Sigmoid colon (tissue), 7 donors: Measurements from ENCODE around the gene ASIP. TPM values are rescaled to one million over a fixed set of nuclear protein-coding genes. Genes with fewer than 3 reads are reported as not detected.
A peak's percentile ranks its signal among the peaks of the same experiment; 100 is the strongest.
"Not testable (repeated sequence)": the region's sequence is repeated elsewhere in the genome, so short reads cannot be mapped to it uniquely, and the experiment has no call there.

Experiments used
- DNase-seq: peaks from one replicate; pipeline ENCODE4 v3.0.0-alpha.2; 2019
- H3K27ac ChIP-seq, 4 donors: fragments of 200-600 bp; sonication (generic); one replicate each; pipeline ENCODE4 v1.5.1; 2016 to 2019; ENCODE audit warnings: mild to moderate bottlenecking in 1 of 4
- H3K27me3 ChIP-seq, 3 donors: fragments of 200-600 bp; sonication (generic); one replicate each; pipeline ENCODE4 v1.5.1; 2019; ENCODE audit warnings: mild to moderate bottlenecking in 1 of 3
- H3K36me3 ChIP-seq, 4 donors: fragments of 200-600 bp; sonication (generic); one replicate each; pipeline ENCODE4 v1.5.1; 2016 to 2019
- H3K4me1 ChIP-seq, 4 donors: fragments of 200-600 bp; sonication (generic); one replicate each; pipeline ENCODE4 v1.5.1; 2017 to 2019
- H3K4me3 ChIP-seq, 4 donors: fragments of 200-600 bp; sonication (generic); one replicate each; pipeline ENCODE4 v1.5.1; 2017 to 2019; ENCODE audit warnings: mild to moderate bottlenecking in 2 of 4, moderate library complexity in 1 of 4
- H3K9me3 ChIP-seq, 4 donors: fragments of 200-600 bp in 3 of 4; sonication (generic) in 3 of 4; one replicate each; pipeline versions ENCODE4 v1.5.1 to v1.6.1; 2013 to 2019
- EP300 ChIP-seq, 4 donors: sonication (generic); formaldehyde crosslinking; IDR thresholded peaks; one replicate each; pipeline ENCODE4 v1.6.1; 2017; ENCODE audit warnings: antibody characterized with exemption in 4 of 4
- POLR2A ChIP-seq, 2 donors: fragments of 450-650 bp; IDR thresholded peaks; one replicate each; pipeline ENCODE4 v1.6.1; 2016; ENCODE audit warnings: antibody characterized with exemption in 2 of 2, mild to moderate bottlenecking in 2 of 2, moderate library complexity in 2 of 2
- POLR2AphosphoS5 ChIP-seq, 4 donors: sonication (generic); formaldehyde crosslinking; IDR thresholded peaks; one replicate each; pipeline ENCODE4 v1.6.1; 2017; ENCODE audit warnings: antibody characterized with exemption in 4 of 4
- WGBS, 2 donors: extraction: QIAGEN DNeasy Blood & Tissue Kit; methylation state at CpG; one replicate each; pipeline ENCODE4 v1.1.7; 2013; 5-methylcytosine and 5-hydroxymethylcytosine counted together
- intact Hi-C: fragments of 100-400 bp; cut with DNase I; formaldehyde crosslinking; loops from one replicate; pipeline ENCODE4 v1.15.1; 2023
- polyA plus RNA-seq, 3 donors: library from polyadenylated mRNA; stranded (reverse); fragments of 200-250 nt; gene quantifications; one replicate each; pipeline ENCODE4 v1.2.3, GENCODE V29; 2013
- total RNA-seq, 4 donors: library from RNA; depleted of rRNA; stranded (reverse); fragments of >200 nt; gene quantifications; one replicate each; pipeline ENCODE4 v1.1.0, GENCODE V29; 2016
- TF ChIP-seq, protein P1 (sequence below), 4 experiments: fragments of 450-650 bp in 3 of 4; fragments of 200-600 bp in 1 of 4; IDR thresholded peaks; one replicate each; pipeline ENCODE4 v1.5.1; 2016 to 2019; ENCODE audit warnings: antibody characterized with exemption in 4 of 4, mild to moderate bottlenecking in 3 of 4, moderate library complexity in 2 of 4
- donor health status: healthy with polysubstance abuse.
- donor health status: Bipolar disorder and iron deficiency.
- donor health status: healthy.

Gene ASIP
- total and polyA plus RNA-seq, 7 donors: 0.38 to 0.99 TPM; not detected in 5

DNA sequence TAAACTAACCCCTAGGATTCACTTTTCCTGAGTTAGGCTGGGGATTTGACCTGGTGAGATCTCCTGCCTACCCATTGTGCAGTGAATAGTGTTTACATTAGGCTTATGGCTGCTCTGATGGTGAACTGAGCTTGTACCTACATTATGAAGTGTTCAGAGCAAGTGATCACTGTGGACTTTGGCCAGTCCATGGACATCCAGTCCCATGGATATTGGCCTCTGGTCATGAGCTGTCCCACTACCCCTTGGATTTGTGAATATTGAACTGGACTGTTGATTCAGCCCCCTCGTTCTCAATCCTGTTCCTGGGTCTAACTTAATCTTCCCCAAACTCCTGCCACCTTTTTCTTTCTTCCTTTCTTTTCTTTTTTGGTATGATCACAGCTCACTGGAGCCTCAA, 13.8 kb downstream of the ASIP start:
- Histone ChIP-seq H3K9me3 (no peaks in the 10 kb centered on the region), H3K27ac (no peak overlapping the region), H3K4me1 (no peaks in the 10 kb centered on the region), H3K36me3 (no peaks in the 10 kb centered on the region), H3K4me3 (no peak overlapping the region), H3K27me3 (no peaks in the 10 kb centered on the region)
- TF ChIP-seq POLR2AphosphoS5 (IDR thresholded peaks at IDR 0.05) (no peak), EP300 (IDR thresholded peaks at IDR 0.05) (no peak), POLR2A (IDR thresholded peaks at IDR 0.05) (no peak)
- TF ChIP-seq, protein P1, sequence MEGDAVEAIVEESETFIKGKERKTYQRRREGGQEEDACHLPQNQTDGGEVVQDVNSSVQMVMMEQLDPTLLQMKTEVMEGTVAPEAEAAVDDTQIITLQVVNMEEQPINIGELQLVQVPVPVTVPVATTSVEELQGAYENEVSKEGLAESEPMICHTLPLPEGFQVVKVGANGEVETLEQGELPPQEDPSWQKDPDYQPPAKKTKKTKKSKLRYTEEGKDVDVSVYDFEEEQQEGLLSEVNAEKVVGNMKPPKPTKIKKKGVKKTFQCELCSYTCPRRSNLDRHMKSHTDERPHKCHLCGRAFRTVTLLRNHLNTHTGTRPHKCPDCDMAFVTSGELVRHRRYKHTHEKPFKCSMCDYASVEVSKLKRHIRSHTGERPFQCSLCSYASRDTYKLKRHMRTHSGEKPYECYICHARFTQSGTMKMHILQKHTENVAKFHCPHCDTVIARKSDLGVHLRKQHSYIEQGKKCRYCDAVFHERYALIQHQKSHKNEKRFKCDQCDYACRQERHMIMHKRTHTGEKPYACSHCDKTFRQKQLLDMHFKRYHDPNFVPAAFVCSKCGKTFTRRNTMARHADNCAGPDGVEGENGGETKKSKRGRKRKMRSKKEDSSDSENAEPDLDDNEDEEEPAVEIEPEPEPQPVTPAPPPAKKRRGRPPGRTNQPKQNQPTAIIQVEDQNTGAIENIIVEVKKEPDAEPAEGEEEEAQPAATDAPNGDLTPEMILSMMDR (IDR thresholded peaks at IDR 0.05): no peak
- no peak for DNase-seq
- WGBS, 2 donors: 77 to 84% methylated on average over 1 of the region's 1 CpG
- intact Hi-C loops: no loop called here

DNA sequence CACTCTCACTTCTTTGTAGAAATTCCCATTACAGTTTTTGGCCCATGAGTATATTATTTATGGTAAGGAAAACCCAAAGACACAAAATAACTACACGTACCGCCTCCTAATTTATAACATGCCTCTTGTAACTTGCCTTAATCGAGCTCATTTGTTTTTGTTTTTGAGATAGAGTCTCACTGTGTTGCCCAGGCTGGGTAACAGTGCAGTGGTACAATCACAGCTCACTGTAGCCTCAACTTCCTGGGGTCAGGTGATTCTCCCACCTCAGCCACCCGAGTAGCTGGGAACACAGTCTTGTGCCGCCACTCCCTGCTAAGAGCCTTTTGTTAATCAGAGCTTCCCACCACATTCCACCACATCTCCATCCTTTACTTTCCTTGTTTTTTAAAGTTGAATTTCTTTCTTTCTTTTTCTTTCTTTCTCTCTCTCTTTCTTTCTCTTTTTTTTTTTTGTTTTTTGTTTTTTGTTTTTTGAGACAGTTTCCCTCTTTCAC, 15.5 kb downstream of the ASIP start:
- Histone ChIP-seq H3K9me3 (no peaks in the 10 kb centered on the region), H3K4me1 (no peaks in the 10 kb centered on the region), H3K27me3 (no peaks in the 10 kb centered on the region), H3K27ac (no peak overlapping the region), H3K4me3 (no peak overlapping the region), H3K36me3 (no peaks in the 10 kb centered on the region)
- intact Hi-C loops: no loop called here
- DNase-seq: no peak
- TF ChIP-seq, protein P1 (IDR thresholded peaks at IDR 0.05): no peak
- TF ChIP-seq EP300 (IDR thresholded peaks at IDR 0.05): no peak
- TF ChIP-seq POLR2AphosphoS5 (IDR thresholded peaks at IDR 0.05): no peak
- no peak for TF ChIP-seq POLR2A (IDR thresholded peaks at IDR 0.05)
- 86 to 88% methylated on average over 5 of the region's 5 CpGs for WGBS, 2 donors

DNA sequence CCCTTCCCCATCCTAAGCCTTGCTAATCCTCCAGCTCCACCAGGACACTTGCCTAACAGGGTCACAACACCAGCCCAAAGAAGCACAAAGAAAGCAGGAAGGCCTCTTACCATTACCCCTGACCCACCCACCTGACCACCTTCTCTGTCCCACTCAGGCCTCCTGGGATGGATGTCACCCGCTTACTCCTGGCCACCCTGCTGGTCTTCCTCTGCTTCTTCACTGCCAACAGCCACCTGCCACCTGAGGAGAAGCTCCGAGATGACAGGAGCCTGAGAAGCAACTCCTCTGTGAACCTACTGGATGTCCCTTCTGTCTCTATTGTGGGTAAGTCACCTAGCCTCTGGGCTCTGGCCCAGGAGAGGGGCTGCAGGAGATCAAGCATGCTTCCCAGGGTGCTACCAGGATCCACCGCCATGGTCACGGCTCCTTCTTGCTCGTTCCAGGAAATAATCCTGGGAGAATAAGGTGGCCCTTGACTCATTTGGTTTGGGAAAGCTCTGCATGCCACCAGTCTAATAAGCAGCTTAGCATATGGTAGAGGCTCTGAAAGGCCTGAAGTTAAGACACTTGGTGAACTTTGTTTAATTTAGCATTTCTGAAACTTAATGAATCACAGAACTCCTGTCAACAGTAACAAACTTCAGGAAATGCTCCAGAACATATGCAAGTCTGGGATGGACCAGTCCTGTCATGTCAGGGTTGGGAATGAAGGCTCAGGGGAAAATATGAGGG, 19.2 kb downstream of the ASIP start:
- H3K4me3 ChIP-seq: no peak overlapping the region
- H3K9me3 ChIP-seq: no peaks in the 10 kb centered on the region
- no peaks in the 10 kb centered on the region for H3K27me3 ChIP-seq
- H3K36me3 ChIP-seq: no peaks in the 10 kb centered on the region
- no peak overlapping the region for H3K27ac ChIP-seq
- WGBS, 2 donors: 89 to 91% methylated on average over 5 of the region's 5 CpGs
- intact Hi-C loops: no loop called here
- H3K4me1 ChIP-seq: no peaks in the 10 kb centered on the region
- TF ChIP-seq EP300 (IDR thresholded peaks at IDR 0.05) (no peak), POLR2AphosphoS5 (IDR thresholded peaks at IDR 0.05) (no peak), POLR2A (IDR thresholded peaks at IDR 0.05) (no peak)
- TF ChIP-seq, protein P1 (IDR thresholded peaks at IDR 0.05): no peak
- no peak for DNase-seq

DNA sequence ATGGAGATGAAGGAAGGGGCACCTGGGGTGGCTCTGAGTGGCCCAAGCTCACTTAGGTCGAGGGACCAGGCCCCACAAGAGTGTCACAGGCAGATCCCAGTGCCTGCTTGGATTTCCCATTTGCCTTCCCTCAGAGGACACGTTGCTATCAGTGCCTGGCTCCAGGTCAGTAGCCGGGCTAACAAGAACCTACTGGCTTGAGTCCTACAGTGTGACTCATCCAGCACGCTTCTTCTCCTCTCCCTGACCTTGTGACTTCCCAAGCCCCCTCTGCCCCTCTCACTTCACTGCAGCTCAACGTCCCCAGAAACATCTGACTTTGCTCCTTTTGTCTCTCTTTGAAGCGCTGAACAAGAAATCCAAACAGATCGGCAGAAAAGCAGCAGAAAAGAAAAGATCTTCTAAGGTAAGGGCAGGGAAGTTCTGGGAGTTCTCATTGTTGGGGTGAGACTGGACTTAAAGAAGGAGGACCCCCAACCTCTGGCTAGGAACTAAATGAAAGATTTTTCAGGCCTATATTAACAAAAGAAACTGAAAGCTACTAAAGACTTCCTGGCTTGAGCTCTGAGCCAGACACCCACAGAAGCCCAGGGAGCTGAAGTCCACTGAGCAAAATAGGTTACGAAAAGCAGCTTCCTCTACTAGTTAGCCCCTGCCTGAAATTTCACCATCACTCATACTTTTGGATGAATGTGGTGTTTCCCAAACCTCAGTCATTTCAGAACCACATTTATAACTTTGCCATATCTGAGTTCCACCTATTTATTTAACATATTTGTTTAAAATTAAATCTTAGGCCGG, 21.5 kb downstream of the ASIP start:
- TF ChIP-seq POLR2A (IDR thresholded peaks at IDR 0.05) (no peak), EP300 (IDR thresholded peaks at IDR 0.05) (no peak), POLR2AphosphoS5 (IDR thresholded peaks at IDR 0.05) (no peak)
- TF ChIP-seq, protein P1 (IDR thresholded peaks at IDR 0.05): no peak
- DNase-seq: peak; percentile 77
- Histone ChIP-seq H3K9me3 (no peaks in the 10 kb centered on the region), H3K4me3 (no peak overlapping the region), H3K4me1 (no peaks in the 10 kb centered on the region), H3K36me3 (no peaks in the 10 kb centered on the region), H3K27me3 (peaks cover 0 to 2% (median 0%) of the 10 kb centered on the region in 3 donors), H3K27ac (peak overlapping the region in 3 of 4 donors; percentile 7 to 61 (median 46))
- 74 to 83% methylated on average over 9 of the region's 9 CpGs for WGBS, 2 donors
- intact Hi-C loops: no loop called here

DNA sequence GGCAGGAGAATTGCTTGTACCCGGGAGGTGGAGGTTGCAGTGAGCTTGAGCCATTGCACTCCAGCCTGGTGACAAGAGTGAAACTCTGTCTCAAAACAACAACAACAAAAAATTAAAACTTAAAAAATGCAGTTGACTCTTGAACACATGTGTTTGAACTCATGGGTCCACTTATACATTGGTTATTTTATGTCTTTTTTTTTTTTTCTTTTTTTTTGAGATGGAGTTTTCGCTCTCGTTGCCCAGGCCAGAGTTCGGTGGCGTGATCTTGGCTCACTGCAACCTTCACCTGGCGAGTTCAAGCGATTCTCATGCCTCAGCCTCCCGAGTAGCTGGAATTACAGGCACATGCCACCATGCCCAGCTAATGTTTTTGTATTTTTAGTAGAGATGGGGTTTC, 22.2 kb downstream of the ASIP start:
- H3K4me3 ChIP-seq, H3K9me3 ChIP-seq, intact Hi-C loops, H3K4me1 ChIP-seq, DNase-seq, H3K27ac ChIP-seq, H3K36me3 ChIP-seq: not testable (repeated sequence)
- peaks cover 0 to 10% (median 0%) of the 10 kb centered on the region in 3 donors for H3K27me3 ChIP-seq
- 96 to 97% methylated on average over 8 of the region's 8 CpGs for WGBS, 2 donors
